ENCODE measurements around the gene GMPR. TPM values are rescaled to one million over a fixed set of nuclear protein-coding genes. Genes with fewer than 3 reads are reported as not detected.

The GMPR gene
- total and polyA plus RNA-seq, 7 donors: 2.8 to 26.5 (median 15.0) TPM

GRCh38 chr6:16277101-16277981, 39.0 kb downstream of the GMPR start:
- WGBS, 2 donors: 47 to 63% methylated on average over 18 of the region's 18 CpGs
- peaks cover 0 to 30% (median 28%) of the 10 kb centered on the region in 4 donors for H3K4me1 ChIP-seq
- no peaks in the 10 kb centered on the region for H3K9me3 ChIP-seq
- no peaks in the 10 kb centered on the region for H3K27me3 ChIP-seq
- H3K27ac ChIP-seq: peak overlapping the region in 3 of 4 donors; percentile 27 to 48 (median 28)
- no peak for TF ChIP-seq EP300 (IDR thresholded peaks at IDR 0.05)
- no peak for TF ChIP-seq POLR2A (IDR thresholded peaks at IDR 0.05)
- TF ChIP-seq POLR2AphosphoS5 (IDR thresholded peaks at IDR 0.05): peak in 1 of 4 donors; percentile 38
- peak in 1 of 4 experiments; percentile 32 for TF ChIP-seq CTCF (IDR thresholded peaks at IDR 0.05)
- no peak overlapping the region for H3K4me3 ChIP-seq
- DNase-seq: peak; percentile 72
- intact Hi-C loops (cut with DNase I): loop anchor here (5.0 kb wide), 1 partner anchor 40 kb away; the partner anchor contains the start of gene GMPR
- peaks cover 0 to 6% (median 0%) of the 10 kb centered on the region in 4 donors for H3K36me3 ChIP-seq

GRCh38 chr6:16278048-16278724, 39.8 kb downstream of the GMPR start:
- H3K27ac ChIP-seq: peak overlapping the region in 3 of 4 donors; percentile 27 to 48 (median 28)
- H3K27me3 ChIP-seq: no peaks in the 10 kb centered on the region
- no peaks in the 10 kb centered on the region for H3K9me3 ChIP-seq
- no peak overlapping the region for H3K4me3 ChIP-seq
- peaks cover 0 to 23% (median 20%) of the 10 kb centered on the region in 4 donors for H3K4me1 ChIP-seq
- WGBS, 2 donors: 79 to 85% methylated on average over 10 of the region's 10 CpGs
- intact Hi-C loops (cut with DNase I): loop anchor here (5.0 kb wide), 1 partner anchor 41 kb away; the partner anchor contains the start of gene GMPR
- DNase-seq: no peak
- H3K36me3 ChIP-seq: peaks cover 0 to 6% (median 0%) of the 10 kb centered on the region in 4 donors
- TF ChIP-seq CTCF (IDR thresholded peaks at IDR 0.05) (no peak), EP300 (IDR thresholded peaks at IDR 0.05) (no peak), POLR2AphosphoS5 (IDR thresholded peaks at IDR 0.05) (no peak), POLR2A (IDR thresholded peaks at IDR 0.05) (no peak)

GRCh38 chr6:16278750-16279149, 40.4 kb downstream of the GMPR start:
- no peak for DNase-seq
- Histone ChIP-seq H3K9me3 (no peaks in the 10 kb centered on the region), H3K36me3 (peaks cover 0 to 6% (median 0%) of the 10 kb centered on the region in 4 donors), H3K27me3 (no peaks in the 10 kb centered on the region), H3K4me1 (peaks cover 0 to 17% (median 16%) of the 10 kb centered on the region in 4 donors), H3K4me3 (no peak overlapping the region), H3K27ac (no peak overlapping the region)
- WGBS, 2 donors: 93 to 95% methylated on average over 9 of the region's 9 CpGs
- intact Hi-C loops (cut with DNase I): loop anchor here (5.0 kb wide), 1 partner anchor 41 kb away; the partner anchor contains the start of gene GMPR
- TF ChIP-seq EP300 (IDR thresholded peaks at IDR 0.05) (no peak), POLR2A (IDR thresholded peaks at IDR 0.05) (no peak), POLR2AphosphoS5 (IDR thresholded peaks at IDR 0.05) (no peak), CTCF (IDR thresholded peaks at IDR 0.05) (no peak)

GRCh38 chr6:16279243-16279642, 40.9 kb downstream of the GMPR start:
- 90 to 93% methylated on average over 5 of the region's 5 CpGs for WGBS, 2 donors
- no peak overlapping the region for H3K4me3 ChIP-seq
- intact Hi-C loops (cut with DNase I): loop anchor here (5.0 kb wide), 1 partner anchor 42 kb away; the partner anchor contains the start of gene GMPR
- no peaks in the 10 kb centered on the region for H3K9me3 ChIP-seq
- peaks cover 0 to 6% (median 0%) of the 10 kb centered on the region in 4 donors for H3K36me3 ChIP-seq
- no peaks in the 10 kb centered on the region for H3K27me3 ChIP-seq
- H3K27ac ChIP-seq: no peak overlapping the region
- TF ChIP-seq POLR2A (IDR thresholded peaks at IDR 0.05): no peak
- TF ChIP-seq EP300 (IDR thresholded peaks at IDR 0.05): no peak
- TF ChIP-seq POLR2AphosphoS5 (IDR thresholded peaks at IDR 0.05): no peak
- no peak for TF ChIP-seq CTCF (IDR thresholded peaks at IDR 0.05)
- no peak for DNase-seq
- peaks cover 0 to 17% (median 15%) of the 10 kb centered on the region in 4 donors for H3K4me1 ChIP-seq
